GM18873 (cell line): Measurements from ENCODE around the gene MMP10.
"Not testable (repeated sequence)": the region's sequence is repeated elsewhere in the genome, so short reads cannot be mapped to it uniquely, and the experiment has no call there.

Source experiments
- ATAC-seq: cut with Tn5 transposase; IDR thresholded peaks from one replicate; pipeline ENCODE4 v1.9.1; 2021; ENCODE audit warnings: mild to moderate bottlenecking, moderate library complexity, moderate number of reproducible peaks; ENCODE audit not compliant: unreplicated experiment, low FRiP score

The MMP10 gene

DNA sequence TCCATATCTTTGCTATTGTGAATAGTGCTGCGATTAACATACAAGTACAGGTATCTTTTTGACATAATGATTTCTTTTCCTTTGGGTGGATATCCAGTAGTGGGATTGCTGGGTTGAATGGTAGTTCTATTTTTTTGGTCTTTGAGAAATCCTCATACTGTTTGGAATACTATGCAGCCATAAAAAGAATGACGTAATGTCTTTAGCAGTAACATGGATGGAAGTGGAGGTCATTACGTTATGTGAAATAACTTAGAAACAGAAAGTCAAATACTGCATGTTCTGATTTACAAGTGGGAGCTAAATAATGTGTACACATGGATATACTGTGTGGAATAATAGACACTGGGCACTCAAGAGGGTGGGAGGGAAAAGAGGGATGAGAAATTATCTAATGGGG is 4.0 kb upstream of the MMP10 start:
- no peak for ATAC-seq

DNA sequence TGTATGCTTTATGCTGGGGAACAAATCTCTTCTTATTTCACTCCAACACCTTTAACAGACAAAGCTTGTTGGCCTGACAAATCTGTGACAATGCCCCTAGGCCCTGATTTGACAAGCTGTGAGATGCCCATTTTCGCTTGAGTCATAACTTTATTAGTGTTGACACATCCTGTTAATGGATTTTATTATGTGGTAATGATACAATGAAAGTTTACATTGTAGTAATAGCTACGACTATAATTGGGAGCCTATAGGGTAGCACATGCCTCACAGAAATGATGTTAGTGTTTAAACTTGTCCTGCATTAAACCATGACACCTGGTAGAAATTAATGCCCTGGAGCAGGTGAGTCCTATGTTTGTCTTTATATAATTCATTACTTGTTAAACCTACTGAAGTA is 3.3 kb upstream of the MMP10 start:
- ATAC-seq: no peak

DNA sequence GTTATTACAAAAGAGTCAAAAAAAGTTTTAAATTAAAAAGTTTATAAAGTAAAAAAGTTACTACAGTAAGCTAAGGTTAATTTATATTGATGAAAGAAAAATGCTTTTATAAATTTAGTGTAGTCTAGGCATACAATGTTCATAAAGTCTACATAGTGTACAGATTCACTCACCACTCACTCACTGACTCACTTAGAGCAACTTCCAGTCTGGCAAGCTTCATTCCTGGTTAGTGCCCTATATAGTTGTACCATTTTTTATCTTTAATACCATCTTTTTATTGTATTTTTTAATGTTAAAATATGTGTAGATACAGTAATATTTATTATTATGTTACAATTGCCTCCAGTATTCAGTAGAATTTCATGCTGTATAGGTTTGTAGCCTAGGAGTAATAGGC is 2.6 kb upstream of the MMP10 start:
- ATAC-seq: no peak

DNA sequence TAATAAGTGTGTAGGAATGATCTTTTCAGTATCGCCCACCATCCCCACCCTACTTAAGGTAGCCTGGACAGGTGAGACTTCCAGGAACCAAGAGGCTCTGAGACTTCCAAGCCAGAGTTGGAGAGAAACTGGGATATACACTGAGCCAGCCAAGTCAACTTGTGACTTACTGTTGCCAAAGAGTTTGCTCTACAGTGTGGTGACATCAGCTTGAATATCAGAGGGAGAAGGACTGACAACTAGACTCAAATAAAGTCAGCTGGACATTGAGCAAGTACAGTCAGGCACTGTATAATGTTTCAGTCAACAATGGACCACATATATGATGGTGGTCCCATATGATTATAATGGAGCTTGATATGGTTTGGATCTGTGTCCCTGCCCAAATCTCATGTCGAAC is 1.2 kb upstream of the MMP10 start:
- no peak for ATAC-seq

DNA sequence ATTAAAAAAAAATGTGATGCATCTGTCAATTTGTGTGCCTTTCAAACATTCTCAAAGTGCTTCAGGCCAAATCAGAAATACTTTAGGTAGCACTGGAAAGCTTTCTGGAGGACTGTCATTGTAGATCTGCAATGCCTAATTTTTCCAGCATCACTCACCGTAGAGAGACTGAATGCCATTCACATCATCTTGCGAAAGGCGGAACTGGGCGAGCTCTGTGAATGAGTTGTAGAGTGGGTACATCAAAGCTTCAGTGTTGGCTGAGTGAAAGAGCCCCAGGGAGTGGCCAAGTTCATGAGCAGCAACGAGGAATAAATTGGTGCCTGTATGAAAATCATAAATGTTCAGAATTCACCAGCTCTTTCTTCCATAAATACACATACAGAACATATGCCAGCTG is 4.0 kb downstream of the MMP10 start:
- ATAC-seq: no peak

DNA sequence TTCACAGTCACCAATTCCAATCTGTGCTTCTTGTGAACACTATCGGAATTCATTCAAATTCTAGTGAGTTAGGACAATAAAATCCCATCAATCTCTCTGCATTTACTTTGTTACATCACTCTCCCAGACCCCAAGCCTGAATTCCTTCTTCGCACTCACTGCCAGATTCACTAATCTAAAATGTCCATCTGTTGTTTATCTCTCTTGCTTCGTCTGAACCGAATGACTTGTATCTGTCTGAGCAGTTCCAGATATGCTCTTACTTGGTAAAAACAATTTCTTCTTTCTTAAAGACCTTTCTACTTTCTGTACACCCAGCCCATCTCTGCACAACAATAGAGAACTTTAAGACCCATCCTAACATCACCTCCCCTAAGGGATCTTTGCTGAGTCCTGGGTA is 7.0 kb downstream of the MMP10 start:
- ATAC-seq: no peak

DNA sequence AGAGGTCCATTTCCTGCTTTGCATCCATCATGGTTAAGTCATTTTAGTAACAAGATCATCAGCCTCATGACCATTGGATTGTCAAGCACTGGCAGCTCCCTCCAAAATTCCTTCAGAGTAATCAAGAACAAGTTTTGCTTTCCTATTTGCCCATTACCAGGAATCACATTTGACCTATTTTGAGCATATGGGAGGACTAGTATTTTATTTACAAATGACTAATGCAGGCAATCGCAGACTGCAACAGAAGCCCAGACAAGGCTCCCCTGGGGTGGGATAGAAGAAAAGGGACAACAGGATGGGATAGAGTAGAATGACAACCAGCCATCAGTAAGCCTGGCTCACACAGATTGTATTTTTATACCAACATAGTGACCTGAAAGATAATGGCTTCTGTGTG is 9.1 kb downstream of the MMP10 start:
- no peak for ATAC-seq

DNA sequence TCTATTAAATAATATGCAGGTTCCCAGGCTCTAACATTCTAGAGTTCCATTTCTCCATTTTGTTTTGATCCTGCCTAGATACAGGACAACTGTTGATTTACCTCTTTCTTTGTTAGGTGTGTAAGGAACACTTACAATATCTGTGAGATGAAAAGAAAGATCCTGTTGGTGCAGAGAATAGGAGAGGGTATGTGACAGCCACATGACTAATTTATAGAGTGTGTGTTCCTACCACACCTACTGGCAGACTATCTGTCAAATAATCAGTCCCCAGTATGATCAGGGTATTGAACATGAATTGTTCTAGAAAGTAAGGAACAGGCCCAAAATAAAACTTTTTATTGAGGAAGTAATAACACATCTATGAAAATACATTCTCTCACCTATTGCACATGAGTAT is 10.2 kb downstream of the MMP10 start:
- no peak for ATAC-seq

DNA sequence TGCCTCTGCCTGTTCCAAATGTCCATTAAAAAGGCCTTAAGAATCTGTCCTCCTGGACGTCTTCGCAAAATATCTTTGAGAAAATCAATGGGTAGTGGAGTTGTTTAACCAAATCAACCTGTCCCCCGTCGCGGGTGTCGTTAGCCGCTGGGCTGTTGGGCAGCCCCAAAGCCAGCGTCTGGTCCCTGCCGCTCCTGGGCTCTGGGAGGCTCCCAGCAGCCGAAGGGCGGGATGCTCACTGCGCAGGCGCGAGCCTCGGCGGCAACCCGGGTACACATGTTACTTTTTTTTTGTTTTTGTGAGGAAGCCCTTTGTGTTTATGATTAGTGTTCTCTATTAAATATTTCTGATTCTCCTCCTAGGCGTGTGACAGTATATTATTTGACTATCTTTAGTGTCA is 12.6 kb downstream of the MMP10 start:
- no peak for ATAC-seq

DNA sequence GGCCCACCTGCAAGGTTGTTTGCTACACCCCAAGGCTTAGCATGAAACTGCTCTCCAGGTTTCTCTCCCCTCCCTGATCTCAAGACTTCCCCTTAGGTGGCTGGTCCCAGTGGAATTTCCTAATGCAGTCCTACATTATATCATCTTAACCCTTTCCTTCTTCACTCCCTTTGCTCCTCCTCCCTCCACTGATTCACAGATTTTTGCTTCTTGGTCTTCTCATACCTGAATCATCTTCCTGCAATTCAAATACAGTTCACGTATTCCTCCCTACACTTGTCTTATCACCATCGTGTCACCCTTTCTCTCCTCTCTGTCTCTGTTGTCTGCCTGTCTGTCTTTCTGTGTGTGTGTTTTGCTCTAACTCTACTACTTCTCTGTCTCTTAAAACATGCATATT is 17.0 kb downstream of the MMP10 start:
- ATAC-seq: no peak

DNA sequence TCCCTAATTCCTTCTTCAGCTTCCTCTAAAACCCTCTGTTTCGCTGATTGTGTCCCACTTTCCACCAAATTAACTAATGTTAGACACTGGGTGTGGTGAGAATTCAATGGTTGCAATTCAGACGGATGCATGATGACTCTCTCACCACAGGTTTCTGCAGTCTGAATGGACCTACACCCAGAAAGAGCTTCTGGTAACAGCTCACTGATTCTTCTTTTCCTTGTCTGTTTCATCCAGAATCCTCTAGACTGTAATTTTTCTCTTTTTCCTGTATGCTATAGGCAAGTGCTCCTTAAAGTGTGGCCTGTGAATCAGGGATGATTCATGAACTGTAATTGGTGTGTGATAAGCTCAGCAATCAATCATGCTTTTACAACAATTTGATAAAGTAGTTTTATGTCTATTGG is 18.1 kb downstream of the MMP10 start:
- no peak for ATAC-seq

DNA sequence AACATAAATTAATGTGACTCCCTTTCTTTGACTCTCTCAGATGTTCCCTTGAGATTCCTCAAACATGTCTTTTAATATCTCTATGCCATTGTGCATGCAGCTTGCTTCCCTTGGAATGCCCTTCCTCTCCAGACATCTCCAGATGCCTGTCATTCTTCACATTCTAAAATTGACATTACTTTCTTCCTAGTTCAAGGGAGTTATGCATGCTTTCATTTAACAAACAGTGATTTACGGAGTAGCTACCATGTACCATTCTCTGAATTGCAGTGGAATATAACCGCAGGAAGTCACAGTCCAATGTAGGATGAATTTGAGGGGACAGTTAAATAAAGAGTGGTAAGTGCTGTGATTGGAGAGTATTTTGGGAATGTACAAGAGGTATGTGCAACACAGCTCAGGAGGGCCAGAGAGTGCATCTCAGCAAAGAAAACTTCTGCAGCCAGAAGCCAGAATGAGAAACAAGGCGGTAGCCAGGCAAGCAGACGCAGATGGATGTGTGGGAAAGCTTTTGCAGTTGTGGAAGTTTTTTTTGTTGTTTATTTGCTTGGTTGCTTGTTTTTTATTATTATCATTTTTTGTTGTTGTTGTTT is 18.7 kb downstream of the MMP10 start:
- no peak for ATAC-seq

DNA sequence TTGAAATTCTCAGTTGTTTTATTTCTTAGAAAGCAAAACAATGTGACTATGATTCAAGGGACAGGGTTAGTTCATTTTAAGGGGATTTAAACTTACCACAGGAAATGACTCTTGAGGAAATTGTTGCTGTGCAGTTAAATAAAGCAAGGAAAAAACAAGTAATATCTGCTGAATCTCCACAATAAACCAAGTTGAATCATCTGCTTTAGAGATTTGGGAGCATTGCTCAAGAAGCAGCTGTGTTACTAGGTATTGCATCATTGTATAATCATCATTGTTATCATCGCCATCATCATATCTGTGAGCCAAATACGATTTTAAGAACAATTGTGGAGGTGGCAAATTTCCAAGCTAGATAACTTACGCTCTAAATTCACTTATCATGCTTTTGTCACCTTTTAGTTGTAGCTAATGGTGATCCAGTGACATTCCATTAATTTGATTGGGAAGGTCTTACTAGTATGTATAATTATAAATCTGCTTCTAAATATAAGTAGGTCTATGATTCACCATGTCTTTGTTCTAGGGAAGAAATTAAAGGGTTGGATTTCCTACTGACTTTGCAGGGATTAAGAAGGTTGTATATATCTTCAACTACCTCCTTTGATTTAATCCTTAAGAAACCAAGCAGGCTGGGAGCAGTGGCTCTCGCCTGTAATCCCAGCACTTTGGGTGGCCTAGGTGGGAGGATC is 19.9 kb downstream of the MMP10 start:
- ATAC-seq: no peak

DNA sequence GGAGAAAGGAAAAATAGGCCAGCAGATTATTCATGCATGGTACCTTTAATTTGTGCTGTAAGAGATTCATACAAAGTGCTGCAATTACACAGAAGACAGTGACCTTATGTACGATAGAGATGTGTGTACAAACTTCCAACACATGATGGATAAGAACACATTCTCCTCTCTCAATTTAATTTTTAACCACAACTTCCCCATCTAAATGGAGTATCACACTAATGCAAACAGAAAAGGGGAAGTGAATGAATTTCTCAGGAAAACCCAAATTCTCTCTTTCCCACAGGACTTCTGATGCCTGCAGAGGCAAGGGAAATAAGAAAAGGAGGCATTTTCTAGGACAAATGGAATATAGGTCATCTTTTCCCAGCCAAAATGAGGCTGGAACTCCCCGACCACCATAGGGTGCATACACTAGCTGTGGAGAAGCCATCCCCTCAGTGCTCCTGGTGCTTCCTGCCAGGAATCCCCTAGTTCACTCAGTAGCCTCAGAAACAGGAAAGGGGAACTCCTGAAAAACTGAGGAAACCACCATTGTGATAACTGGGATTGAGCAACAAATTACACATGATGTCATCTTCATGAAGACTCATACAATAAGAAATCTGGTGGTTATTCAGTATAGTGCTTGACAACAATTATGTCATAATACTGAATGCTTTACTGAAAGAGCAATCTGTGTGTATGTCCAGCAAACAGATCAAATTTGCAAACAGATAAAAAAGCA is 22.4 kb downstream of the MMP10 start:
- ATAC-seq: no peak

DNA sequence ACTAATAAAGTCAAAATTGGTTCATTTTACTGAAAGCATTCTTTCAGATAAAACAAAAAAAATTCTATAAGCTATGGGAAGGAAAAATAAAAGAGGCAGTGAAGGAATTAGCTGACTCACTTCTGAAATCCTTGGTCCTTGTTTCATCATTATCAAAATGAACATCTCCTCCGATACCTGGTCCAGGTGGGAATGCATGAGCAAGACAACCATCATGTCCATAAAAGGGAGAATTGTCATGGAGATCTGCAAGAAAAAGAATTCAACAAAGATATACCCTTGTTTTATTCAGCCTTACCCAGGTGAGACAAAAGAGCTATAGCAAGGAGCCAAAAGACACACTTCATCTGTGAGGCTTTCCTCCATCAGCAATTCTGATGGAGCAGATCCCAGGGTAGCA is 27.2 kb downstream of the MMP10 start:
- no peak for ATAC-seq

DNA sequence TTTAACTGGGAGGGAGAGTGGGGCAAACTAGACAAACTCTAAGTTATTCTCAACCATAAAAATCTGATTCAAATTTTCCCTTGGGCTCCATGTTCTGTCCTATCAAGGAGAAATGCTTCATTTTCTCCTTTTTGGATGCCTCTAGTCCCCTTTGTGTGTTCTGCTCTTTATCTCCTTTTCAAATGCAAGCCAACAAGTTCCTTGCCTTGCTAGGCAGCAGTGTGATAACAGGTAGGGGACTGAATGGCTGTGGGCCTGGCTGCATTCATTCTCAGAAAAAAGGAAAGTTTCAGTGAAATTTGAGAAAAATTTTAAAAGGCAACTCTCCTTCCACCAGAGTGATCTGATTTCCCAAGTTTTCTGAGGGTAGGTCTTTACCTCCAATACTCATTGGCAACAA is 28.8 kb downstream of the MMP10 start:
- no peak for ATAC-seq

DNA sequence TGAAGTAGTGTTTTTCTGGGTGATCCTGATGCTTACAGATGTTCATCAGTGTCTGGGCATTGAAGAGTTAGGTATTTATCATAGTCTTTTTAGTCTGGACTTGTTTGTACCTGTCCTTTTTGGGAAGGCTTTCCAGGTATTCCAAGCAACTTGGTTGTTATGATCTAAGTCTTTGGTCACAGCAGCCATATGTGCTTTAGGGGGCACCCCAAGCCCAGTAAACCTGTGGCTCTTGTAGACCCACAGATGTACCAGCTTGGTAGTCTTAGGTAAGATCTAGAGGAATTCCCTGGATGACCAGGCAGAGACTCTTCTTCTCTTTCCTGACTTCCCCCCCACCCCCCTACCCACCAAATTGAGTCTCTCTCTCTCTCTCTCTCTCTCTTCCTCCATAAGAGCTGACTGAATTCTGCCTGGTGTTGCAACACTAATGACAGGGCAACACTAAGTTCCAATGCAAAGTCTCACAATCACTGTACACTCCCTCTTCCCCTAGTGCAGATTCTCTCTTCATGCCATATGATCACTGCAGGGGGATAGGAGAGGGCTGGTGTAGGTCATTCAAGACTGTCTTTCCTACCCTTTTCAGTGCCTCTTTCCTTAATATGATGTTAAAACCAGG is 31.2 kb downstream of the MMP10 start:
- no peak for ATAC-seq

DNA sequence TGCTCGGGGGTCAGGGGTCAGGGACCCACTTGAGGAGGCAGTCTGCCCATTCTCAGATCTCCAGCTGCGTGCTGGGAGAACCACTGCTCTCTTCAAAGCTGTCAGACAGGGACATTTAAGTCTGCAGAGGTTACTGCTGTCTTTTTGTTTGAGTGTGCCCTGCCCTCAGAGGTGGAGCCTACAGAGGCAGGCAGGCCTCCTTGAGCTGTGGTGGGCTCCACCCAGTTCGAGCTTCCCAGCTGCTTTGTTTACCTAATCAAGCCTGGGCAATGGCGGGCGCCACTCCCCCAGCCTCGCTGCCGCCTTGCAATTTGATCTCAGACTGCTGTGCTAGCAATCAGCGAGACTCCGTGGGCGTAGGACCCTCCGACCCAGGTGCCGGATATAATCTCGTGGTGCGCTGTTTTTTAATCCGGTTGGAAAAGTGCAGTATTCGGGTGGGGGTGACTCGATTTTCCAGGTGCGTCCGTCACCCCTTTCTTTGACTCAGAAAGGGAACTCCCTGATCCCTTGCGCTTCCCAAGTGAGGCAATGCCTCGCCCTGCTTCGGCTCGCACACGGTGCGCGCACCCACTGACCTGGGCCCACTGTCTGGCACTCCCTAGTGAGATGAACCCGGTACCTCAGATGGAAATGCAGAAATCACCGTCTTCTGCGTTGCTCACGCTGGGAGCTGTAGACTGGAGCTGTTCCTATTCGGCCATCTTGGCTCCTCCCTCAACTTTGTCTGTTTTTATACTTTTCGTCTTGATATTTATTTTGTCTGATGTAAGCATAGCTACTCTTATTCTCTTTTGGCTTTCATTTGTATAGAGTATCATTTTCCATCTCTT is 33.5 kb downstream of the MMP10 start:
- ATAC-seq: not testable (repeated sequence)

DNA sequence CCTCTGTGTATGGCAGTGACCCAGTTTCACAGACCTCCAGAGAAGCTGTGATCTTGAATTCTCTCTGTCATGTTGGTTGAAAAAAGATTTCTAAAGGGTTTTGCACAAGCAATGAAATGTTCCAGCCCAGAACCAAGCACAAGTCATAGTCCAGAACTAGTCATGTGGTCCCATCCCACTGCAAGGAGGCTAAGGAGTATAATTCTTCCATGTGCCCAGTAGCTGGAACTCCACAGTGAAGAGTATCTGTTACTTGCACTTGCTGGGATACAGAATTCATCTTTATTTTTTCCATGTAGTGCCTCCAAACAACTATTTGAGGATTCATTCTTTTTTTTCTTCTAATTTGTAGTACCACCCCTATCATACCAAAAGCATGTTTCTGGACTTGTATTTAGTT is 45.8 kb downstream of the MMP10 start:
- ATAC-seq: no peak

DNA sequence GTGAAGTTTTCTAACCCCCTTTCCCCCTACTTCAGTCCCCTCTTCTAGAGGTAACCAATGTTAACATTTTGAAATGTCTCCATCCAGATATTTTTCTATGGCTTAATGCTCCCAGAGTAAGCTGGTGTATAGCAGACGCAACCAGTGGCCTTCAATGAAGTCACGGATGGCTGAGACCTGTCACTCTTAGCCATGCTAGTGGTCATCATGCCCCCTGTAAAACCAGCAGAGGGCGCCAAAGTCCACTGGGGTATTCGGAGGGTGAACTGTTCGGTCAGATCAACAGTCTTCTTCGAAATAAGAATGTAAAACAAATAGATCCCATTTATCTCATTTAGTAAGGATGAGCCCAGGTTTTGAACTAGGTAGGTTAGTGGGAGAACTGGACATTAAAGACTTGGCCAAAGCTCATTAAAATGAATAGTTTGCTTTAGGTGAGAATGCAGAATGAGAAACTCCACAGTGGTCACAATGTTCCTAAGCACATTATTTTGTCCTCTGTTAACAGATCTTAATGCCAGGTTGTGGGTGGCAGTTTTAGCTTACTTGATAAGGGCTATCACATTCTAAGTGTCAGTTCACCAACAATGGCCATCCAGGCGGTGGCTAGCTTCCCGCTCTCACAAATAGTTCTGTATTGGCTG is 47.1 kb downstream of the MMP10 start:
- peak; percentile 71 for ATAC-seq
